SJSA1 (cell line): ENCODE data around the gene TSPEAR. TPM values are rescaled to one million over a fixed set of nuclear protein-coding genes. Genes with fewer than 3 reads are reported as not detected.
"Not testable (repeated sequence)": the region's sequence is repeated elsewhere in the genome, so short reads cannot be mapped to it uniquely, and the experiment has no call there.

Source experiments
- DNase-seq, 2 experiments: peaks; one replicate each; pipeline ENCODE4 v3.0.0-alpha.2; 2015 to 2020; ENCODE audit warnings: low spot score in 2 of 2, low read depth in 1 of 2
- H3K27ac ChIP-seq: fragments of 250-450 bp; sonication (Bioruptor Pico); 2 replicates; pipeline ENCODE4 v1.5.1; 2020; ENCODE audit warnings: mild to moderate bottlenecking, moderate library complexity
- H3K27me3 ChIP-seq: fragments of 250-450 bp; sonication (Bioruptor Pico); replicated peaks from 2 replicates; pipeline ENCODE4 v1.5.1; 2020; ENCODE audit warnings: mild to moderate bottlenecking, moderate library complexity
- H3K36me3 ChIP-seq: fragments of 250-450 bp; sonication (Bioruptor Pico); 2 replicates; pipeline ENCODE4 v1.5.1; 2020; ENCODE audit warnings: mild to moderate bottlenecking
- H3K4me1 ChIP-seq: fragments of 250-450 bp; sonication (Bioruptor Pico); replicated peaks from 2 replicates; pipeline ENCODE4 v1.6.1; 2021; ENCODE audit warnings: mild to moderate bottlenecking
- H3K4me3 ChIP-seq: fragments of 250-450 bp; sonication (Bioruptor Pico); 2 replicates; pipeline ENCODE4 v1.5.1; 2020; ENCODE audit warnings: mild to moderate bottlenecking
- H3K9me3 ChIP-seq: fragments of 250-450 bp; sonication (Bioruptor Pico); replicated peaks from 2 replicates; pipeline ENCODE4 v1.5.1; 2020; ENCODE audit warnings: mild to moderate bottlenecking
- total RNA-seq: library from RNA; depleted of rRNA; stranded (reverse); fragments of >200 nt; shearing (Covaris generic); gene quantifications from 2 replicates; pipeline ENCODE4 v1.2.3, GENCODE V29; 2014

Gene TSPEAR
- total RNA-seq, 1 experiment from 2014 or later, result not detected

GRCh38 chr21:44603109-44603875, 108.1 kb downstream of the TSPEAR start:
- H3K36me3 ChIP-seq, result no peaks in the 10 kb centered on the region
- no peak overlapping the region for H3K27ac ChIP-seq
- peaks cover 10% of the 10 kb centered on the region; the same call in 1 of the 2 replicates for H3K27me3 ChIP-seq
- H3K9me3 ChIP-seq, result no peaks in the 10 kb centered on the region
- DNase-seq, result no peak
- H3K4me3 ChIP-seq, result no peak overlapping the region
- no peaks in the 10 kb centered on the region for H3K4me1 ChIP-seq

GRCh38 chr21:44602463-44602850, 108.9 kb downstream of the TSPEAR start:
- no peak overlapping the region for H3K27ac ChIP-seq
- peaks cover 10% of the 10 kb centered on the region; the same call in 1 of the 2 replicates for H3K27me3 ChIP-seq
- H3K36me3 ChIP-seq, result no peaks in the 10 kb centered on the region
- no peaks in the 10 kb centered on the region for H3K9me3 ChIP-seq
- no peak for DNase-seq
- H3K4me1 ChIP-seq, result no peaks in the 10 kb centered on the region
- no peak overlapping the region for H3K4me3 ChIP-seq

- DNase-seq, result no peak
These were observed 109.5 kb downstream of the TSPEAR start for GRCh38 chr21:44601596-44602462.

GRCh38 chr21:44601091-44601490, 110.3 kb downstream of the TSPEAR start:
- not testable (repeated sequence) for H3K9me3 ChIP-seq, H3K36me3 ChIP-seq, H3K27ac ChIP-seq, DNase-seq, H3K4me3 ChIP-seq, H3K4me1 ChIP-seq
- H3K27me3 ChIP-seq, result peaks cover 17% of the 10 kb centered on the region; the same call in 1 of the 2 replicates

More at GRCh38 chr21:44601596-44602462, 109.5 kb downstream of the TSPEAR start:
- H3K4me1 ChIP-seq, result no peaks in the 10 kb centered on the region
- no peak overlapping the region for H3K4me3 ChIP-seq
- peaks cover 14% of the 10 kb centered on the region; the same call in 1 of the 2 replicates for H3K27me3 ChIP-seq
- H3K27ac ChIP-seq, result no peak overlapping the region
- H3K36me3 ChIP-seq, result no peaks in the 10 kb centered on the region
- no peaks in the 10 kb centered on the region for H3K9me3 ChIP-seq

GRCh38 chr21:44600118-44600978, 111.0 kb downstream of the TSPEAR start, which contains the start of gene KRTAP10-7:
Gene KRTAP10-7 (plus strand): TSS chr21:44600597. CDS start chr21:44600622, 25 bp downstream.
- H3K27me3 ChIP-seq, result peaks cover 16% of the 10 kb centered on the region; the same call in 1 of the 2 replicates
- not testable (repeated sequence) for H3K4me3 ChIP-seq, DNase-seq, H3K27ac ChIP-seq, H3K4me1 ChIP-seq, H3K36me3 ChIP-seq, H3K9me3 ChIP-seq

- no peak overlapping the region for H3K27ac ChIP-seq
- H3K4me3 ChIP-seq, result no peak overlapping the region
- peak in 1 of 2 experiments; percentile 34 for DNase-seq
These were observed 111.9 kb downstream of the TSPEAR start for GRCh38 chr21:44599264-44600029.

GRCh38 chr21:44598061-44598460, 113.3 kb downstream of the TSPEAR start:
- H3K27me3 ChIP-seq, result 0 out of 2 replicates have a peak, but pooled peaks cover 10% of the 10 kb centered on the region
- no peaks in the 10 kb centered on the region for H3K9me3 ChIP-seq
- DNase-seq, result peak in 1 of 2 experiments; percentile 21
- no peaks in the 10 kb centered on the region for H3K36me3 ChIP-seq
- H3K4me3 ChIP-seq, result no peak overlapping the region
- no peaks in the 10 kb centered on the region for H3K4me1 ChIP-seq
- no peak overlapping the region for H3K27ac ChIP-seq

More at GRCh38 chr21:44599264-44600029, 111.9 kb downstream of the TSPEAR start:
- H3K27me3 ChIP-seq, result peaks cover 12% of the 10 kb centered on the region; the same call in 1 of the 2 replicates
- no peaks in the 10 kb centered on the region for H3K4me1 ChIP-seq
- H3K9me3 ChIP-seq, result no peaks in the 10 kb centered on the region
- no peaks in the 10 kb centered on the region for H3K36me3 ChIP-seq

- H3K4me1 ChIP-seq, result no peaks in the 10 kb centered on the region
- H3K27me3 ChIP-seq, result 0 out of 2 replicates have a peak, but pooled peaks cover 10% of the 10 kb centered on the region
- H3K27ac ChIP-seq, result no peak overlapping the region
- H3K9me3 ChIP-seq, result no peaks in the 10 kb centered on the region
- peak in 1 of 2 experiments; percentile 31 for DNase-seq
- H3K4me3 ChIP-seq, result no peak overlapping the region
- H3K36me3 ChIP-seq, result no peaks in the 10 kb centered on the region
These were observed 115.2 kb downstream of the TSPEAR start for GRCh38 chr21:44596068-44596725.

- Histone ChIP-seq H3K4me1 (no peaks in the 10 kb centered on the region), H3K4me3 (no peak overlapping the region)
These were observed 115.8 kb downstream of the TSPEAR start for GRCh38 chr21:44595524-44595923.

GRCh38 chr21:44594406-44594916, 116.9 kb downstream of the TSPEAR start:
- no peaks in the 10 kb centered on the region for H3K4me1 ChIP-seq
- no peak overlapping the region for H3K4me3 ChIP-seq
- 0 out of 2 replicates have a peak, but pooled peaks cover 10% of the 10 kb centered on the region for H3K27me3 ChIP-seq
- H3K36me3 ChIP-seq, result no peaks in the 10 kb centered on the region
- H3K27ac ChIP-seq, result no peak overlapping the region
- no peaks in the 10 kb centered on the region for H3K9me3 ChIP-seq
- peak in 1 of 2 experiments; percentile 16 for DNase-seq

More at GRCh38 chr21:44595524-44595923, 115.8 kb downstream of the TSPEAR start:
- H3K9me3 ChIP-seq, result no peaks in the 10 kb centered on the region
- no peaks in the 10 kb centered on the region for H3K36me3 ChIP-seq
- H3K27me3 ChIP-seq, result 0 out of 2 replicates have a peak, but pooled peaks cover 10% of the 10 kb centered on the region
- no peak overlapping the region for H3K27ac ChIP-seq
- DNase-seq, result no peak

- Histone ChIP-seq H3K9me3 (no peaks in the 10 kb centered on the region; the same call in 1 of the 2 replicates), H3K27me3 (0 out of 2 replicates have a peak, but pooled peaks cover 9% of the 10 kb centered on the region), H3K4me1 (no peaks in the 10 kb centered on the region), H3K4me3 (no peak overlapping the region), H3K27ac (no peak overlapping the region), H3K36me3 (no peaks in the 10 kb centered on the region)
- DNase-seq, result peak in 1 of 2 experiments; percentile 32
These were observed 117.6 kb downstream of the TSPEAR start for GRCh38 chr21:44593598-44594405.
